GM12878 (cell line): ENCODE results near the gene NSFL1C. TPM values are rescaled to one million over a fixed set of nuclear protein-coding genes. Genes with fewer than 3 reads are reported as not detected.

Experiments
- BACH1 ChIP-seq: fragments of 450-650 bp; IDR thresholded peaks from 2 replicates; pipeline ENCODE4 v1.6.1; 2017; ENCODE audit warnings: mild to moderate bottlenecking, borderline replicate concordance
- BCL11A ChIP-seq: IDR thresholded peaks from 2 replicates; pipeline ENCODE4 v1.6.1; 2011; ENCODE audit warnings: low read depth, low read length
- CEBPB ChIP-seq, 2 experiments: fragments of 150-350 bp in 1 of 2; IDR thresholded peaks; 2 replicates each; pipeline ENCODE4 v1.6.1; 2012 to 2014; ENCODE audit warnings: low read depth in 2 of 2, low read length in 2 of 2, borderline replicate concordance in 1 of 2, inconsistent platforms in 1 of 2
- CREB1 ChIP-seq: IDR thresholded peaks from 2 replicates; pipeline ENCODE4 v1.6.1; 2012; ENCODE audit warnings: low read depth, mild to moderate bottlenecking, inconsistent platforms
- EZH2 ChIP-seq: IDR thresholded peaks from 2 replicates; pipeline ENCODE4 v1.6.1; 2012; ENCODE audit warnings: low read depth, mild to moderate bottlenecking, control low read depth, inconsistent platforms, low read length, borderline replicate concordance; ENCODE audit not compliant: control insufficient read depth
- FOXK2 ChIP-seq: fragments of 450-650 bp; IDR thresholded peaks from 2 replicates; pipeline ENCODE4 v1.6.1; 2017; ENCODE audit warnings: mild to moderate bottlenecking, moderate library complexity
- HSF1 ChIP-seq: fragments of 150-350 bp; IDR thresholded peaks from 2 replicates; pipeline ENCODE4 v1.6.1; 2014; ENCODE audit warnings: mild to moderate bottlenecking, low read depth, low read length
- IKZF1 ChIP-seq: fragments of 450-650 bp; conservative IDR thresholded peaks from 2 replicates; pipeline ENCODE4 v1.6.1; 2017; ENCODE audit warnings: antibody characterized with exemption, mild to moderate bottlenecking
- IKZF2 ChIP-seq, 2 experiments: fragments of 450-650 bp; IDR thresholded peaks; 2 replicates each; pipeline ENCODE4 v1.6.1; 2017; ENCODE audit warnings: mild to moderate bottlenecking in 2 of 2, moderate library complexity in 2 of 2
- IRF5 ChIP-seq: fragments of 450-650 bp; IDR thresholded peaks from 2 replicates; pipeline ENCODE4 v1.6.1; 2017; ENCODE audit warnings: borderline replicate concordance
- LARP7 ChIP-seq: fragments of 450-650 bp; IDR thresholded peaks from 2 replicates; pipeline ENCODE4 v1.6.1; 2017; ENCODE audit warnings: mild to moderate bottlenecking
- MEF2B ChIP-seq: fragments of 450-650 bp; IDR thresholded peaks from 2 replicates; pipeline ENCODE4 v1.6.1; 2018; ENCODE audit warnings: mild to moderate bottlenecking, moderate library complexity; ENCODE audit not compliant: partially characterized antibody, poor library complexity, severe bottlenecking
- MLLT1 ChIP-seq: fragments of 450-650 bp; IDR thresholded peaks from 2 replicates; pipeline ENCODE4 v1.6.1; 2016; ENCODE audit warnings: mild to moderate bottlenecking
- NFIC ChIP-seq: IDR thresholded peaks from 2 replicates; pipeline ENCODE4 v1.6.1; 2012; ENCODE audit warnings: low read depth, mild to moderate bottlenecking, inconsistent platforms, low read length, moderate library complexity
- PKNOX1 ChIP-seq: fragments of 450-650 bp; IDR thresholded peaks from 2 replicates; pipeline ENCODE4 v1.6.1; 2016; ENCODE audit warnings: mild to moderate bottlenecking
- RELA ChIP-seq: fragments of 450-650 bp; IDR thresholded peaks from 2 replicates; pipeline ENCODE4 v1.8.0; 2014; ENCODE audit warnings: borderline replicate concordance; ENCODE audit not compliant: partially characterized antibody
- SIN3A ChIP-seq: IDR thresholded peaks from 2 replicates; pipeline ENCODE4 v1.6.1; 2012; ENCODE audit warnings: low read depth, low read length, improper control_type of control experiment
- ZNF217 ChIP-seq: fragments of 450-650 bp; IDR thresholded peaks from 2 replicates; pipeline ENCODE4 v1.6.1; 2017; ENCODE audit warnings: antibody characterized with exemption, mild to moderate bottlenecking
- ZNF592 ChIP-seq: fragments of 450-650 bp; IDR thresholded peaks from 2 replicates; pipeline ENCODE4 v1.6.1; 2017; ENCODE audit warnings: mild to moderate bottlenecking, moderate library complexity
- polyA plus RNA-seq, 11 experiments: library from polyadenylated mRNA; depleted of rRNA in 4 of 11; unstranded in 6 of 11; stranded (reverse) in 5 of 11; fragments of >200 nt; fragmentation: Nextera tagmentation in 4 of 11; fragmentation: Illumina TruSeq in 1 of 11; extraction: Ambion mirVana in 4 of 11; extraction: Trizol in 1 of 11; gene quantifications; 1 replicate in 1 of 11; 2 replicates in 10 of 11; pipeline versions ENCODE4 v1.2.1 to v1.2.3, GENCODE V29; 2011 to 2016; ENCODE audit warnings: inconsistent platforms in 2 of 11, missing spikeins in 2 of 11, low read depth in 1 of 11
- total RNA-seq, 4 experiments: library from RNA; depleted of rRNA in 3 of 4; stranded (reverse); fragments of >200 nt in 3 of 4; fragmentation: Illumina TruSeq in 1 of 4; extraction: Trizol in 1 of 4; gene quantifications; 2 replicates each; pipeline versions ENCODE4 v1.2.1 to v1.2.3, GENCODE V29; 2013 to 2021

The NSFL1C gene
- total and polyA plus RNA-seq, 10 of the 15 experiments (the other 5 are each of a cell fraction or from before 2014, with no cell fraction given): 21.5 to 100 (median 38.1) TPM

- 0 out of 2 replicates have a peak, but pooled peaks have one; percentile 13 for TF ChIP-seq PKNOX1
- peak; percentile 87 for TF ChIP-seq ZNF217
- TF ChIP-seq CEBPB (IDR thresholded peaks at IDR 0.05; ENCODE audit: borderline replicate concordance in 1 of 2, low read depth in 2 of 2, low read length in 2 of 2): no peak
- no peak for TF ChIP-seq IKZF2 (IDR thresholded peaks at IDR 0.05)
- TF ChIP-seq LARP7: peak; percentile 100
- peak; percentile 93 for TF ChIP-seq BACH1
- peak; percentile 96 for TF ChIP-seq ZNF592
- peak; percentile 72 for TF ChIP-seq CREB1
- TF ChIP-seq MEF2B: peak; percentile 27
- TF ChIP-seq NFIC: no peak
- no peak for TF ChIP-seq FOXK2
- peak; percentile 93 for TF ChIP-seq RELA
- no peak for TF ChIP-seq MLLT1
- no peak for TF ChIP-seq EZH2
- peak; percentile 51; the same call in 1 of the 2 replicates for TF ChIP-seq SIN3A
- peak; percentile 57; the same call in 1 of the 2 replicates for TF ChIP-seq HSF1
- TF ChIP-seq BCL11A: 0 out of 2 replicates have a peak, but pooled peaks have one; percentile 7
- TF ChIP-seq IKZF1: peak; percentile 95
- no peak for TF ChIP-seq IRF5
These were observed at the start of gene NSFL1C (continued) for GRCh38 chr20:1466211-1467081.
